ENCODE measurements around the gene SYTL3. TPM values are rescaled to one million over a fixed set of nuclear protein-coding genes. Genes with fewer than 3 reads are reported as not detected.
"Not testable (repeated sequence)": the region's sequence is repeated elsewhere in the genome, so short reads cannot be mapped to it uniquely, and the experiment has no call there.

The SYTL3 gene
- total RNA-seq, 4 donors from 2014 or later: 4.8 to 10.1 (median 7.6) TPM

GRCh38 chr6:158666628-158667359 lies 16.9 kb downstream of the SYTL3 start:
- WGBS: 87% methylated on average over 14 of the region's 14 CpGs
- no peaks in the 10 kb centered on the region for H3K36me3 ChIP-seq
- intact Hi-C loops (cut with DNase I): no loop called here
- no peak for DNase-seq (ENCODE audit: extremely low spot score)
- H3K9me3 ChIP-seq: no peaks in the 10 kb centered on the region
- H3K27ac ChIP-seq (replicated peaks in 1 of 4): peak overlapping the region in 2 of 4 donors; percentile 40 to 42
- peak in 1 of 2 donors; percentile 17 for TF ChIP-seq POLR2AphosphoS5 (IDR thresholded peaks at IDR 0.05)
- TF ChIP-seq POLR2A (IDR thresholded peaks at IDR 0.05; ENCODE audit: low read depth): no peak
- no peaks in the 10 kb centered on the region for H3K27me3 ChIP-seq
- peaks cover 0 to 30% (median 17%) of the 10 kb centered on the region in 4 donors for H3K4me1 ChIP-seq
- no peak overlapping the region for H3K4me3 ChIP-seq

GRCh38 chr6:158667360-158667981 lies 17.6 kb downstream of the SYTL3 start:
- H3K27ac ChIP-seq (replicated peaks in 1 of 4): peak overlapping the region in 2 of 4 donors; percentile 4 to 39
- intact Hi-C loops (cut with DNase I): no loop called here
- 82% methylated on average over 8 of the region's 8 CpGs for WGBS

GRCh38 chr6:158668707-158669103 lies 18.9 kb downstream of the SYTL3 start:
- Histone ChIP-seq H3K27me3 (no peaks in the 10 kb centered on the region), H3K9me3 (no peaks in the 10 kb centered on the region), H3K4me1 (peaks cover 0 to 16% (median 11%) of the 10 kb centered on the region in 4 donors), H3K36me3 (no peaks in the 10 kb centered on the region), H3K4me3 (no peak overlapping the region), H3K27ac (replicated peaks in 1 of 4) (no peak overlapping the region)
- intact Hi-C loops (cut with DNase I): no loop called here
- DNase-seq (ENCODE audit: extremely low spot score): no peak
- no peak for TF ChIP-seq CTCF (IDR thresholded peaks at IDR 0.05)
- no peak for TF ChIP-seq EP300 (IDR thresholded peaks at IDR 0.05)
- no peak for TF ChIP-seq POLR2AphosphoS5 (IDR thresholded peaks at IDR 0.05)
- no peak for TF ChIP-seq POLR2A (IDR thresholded peaks at IDR 0.05; ENCODE audit: low read depth)
- 86% methylated on average over 7 of the region's 7 CpGs for WGBS

More at GRCh38 chr6:158667360-158667981, 17.6 kb downstream of the SYTL3 start:
- peaks cover 0 to 26% (median 17%) of the 10 kb centered on the region in 4 donors for H3K4me1 ChIP-seq
- no peaks in the 10 kb centered on the region for H3K27me3 ChIP-seq
- no peak overlapping the region for H3K4me3 ChIP-seq
- TF ChIP-seq POLR2A (IDR thresholded peaks at IDR 0.05; ENCODE audit: low read depth): no peak
- no peak for TF ChIP-seq CTCF (IDR thresholded peaks at IDR 0.05)
- peak in 1 of 2 donors; percentile 1 for TF ChIP-seq POLR2AphosphoS5 (IDR thresholded peaks at IDR 0.05)
- DNase-seq (ENCODE audit: extremely low spot score): no peak
- H3K36me3 ChIP-seq: no peaks in the 10 kb centered on the region
- H3K9me3 ChIP-seq: no peaks in the 10 kb centered on the region

- H3K4me1 ChIP-seq: peaks cover 0 to 11% (median 6%) of the 10 kb centered on the region in 4 donors
- H3K4me3 ChIP-seq: no peak overlapping the region
- TF ChIP-seq POLR2A (IDR thresholded peaks at IDR 0.05; ENCODE audit: low read depth): no peak
- TF ChIP-seq EP300 (IDR thresholded peaks at IDR 0.05): no peak
- TF ChIP-seq CTCF (IDR thresholded peaks at IDR 0.05): no peak
- no peak for TF ChIP-seq POLR2AphosphoS5 (IDR thresholded peaks at IDR 0.05)
- no peaks in the 10 kb centered on the region for H3K36me3 ChIP-seq
- intact Hi-C loops (cut with DNase I): no loop called here
- no peaks in the 10 kb centered on the region for H3K9me3 ChIP-seq
- no peak overlapping the region for H3K27ac ChIP-seq (replicated peaks in 1 of 4)
- 92% methylated on average over 7 of the region's 7 CpGs for WGBS
- no peak for DNase-seq (ENCODE audit: extremely low spot score)
- no peaks in the 10 kb centered on the region for H3K27me3 ChIP-seq
These were observed 19.5 kb downstream of the SYTL3 start for GRCh38 chr6:158669145-158670035.

GRCh38 chr6:158672119-158672518 lies 22.3 kb downstream of the SYTL3 start:
- H3K36me3 ChIP-seq; DNase-seq (ENCODE audit: extremely low spot score); H3K9me3 ChIP-seq; H3K27ac ChIP-seq (replicated peaks in 1 of 4); H3K27me3 ChIP-seq; intact Hi-C loops (cut with DNase I); H3K4me1 ChIP-seq; H3K4me3 ChIP-seq: not testable (repeated sequence)
- 89% methylated on average over 8 of the region's 8 CpGs for WGBS
